ENCODE data around the gene ALDH7A1.

- TF ChIP-seq GATA1 (IDR thresholded peaks at IDR 0.05; ENCODE audit: low read depth, low read length) (no peak), POLR2A (IDR thresholded peaks at IDR 0.05; ENCODE audit: low read length) (no peak)
Observed at GRCh38 chr5:126492939-126493338, 102.1 kb downstream of the ALDH7A1 start.

Measured in erythroblast (primary cell).